NCI-H526 treated with DMSO at 0.1 percent for 48 hours (cell line): ENCODE measurements around the gene PPP2R5D.

Experiments
- DNase-seq: peaks from one replicate; lab custom pipeline; 2025; lab: John Stamatoyannopoulos, UW

Gene PPP2R5D

DNA sequence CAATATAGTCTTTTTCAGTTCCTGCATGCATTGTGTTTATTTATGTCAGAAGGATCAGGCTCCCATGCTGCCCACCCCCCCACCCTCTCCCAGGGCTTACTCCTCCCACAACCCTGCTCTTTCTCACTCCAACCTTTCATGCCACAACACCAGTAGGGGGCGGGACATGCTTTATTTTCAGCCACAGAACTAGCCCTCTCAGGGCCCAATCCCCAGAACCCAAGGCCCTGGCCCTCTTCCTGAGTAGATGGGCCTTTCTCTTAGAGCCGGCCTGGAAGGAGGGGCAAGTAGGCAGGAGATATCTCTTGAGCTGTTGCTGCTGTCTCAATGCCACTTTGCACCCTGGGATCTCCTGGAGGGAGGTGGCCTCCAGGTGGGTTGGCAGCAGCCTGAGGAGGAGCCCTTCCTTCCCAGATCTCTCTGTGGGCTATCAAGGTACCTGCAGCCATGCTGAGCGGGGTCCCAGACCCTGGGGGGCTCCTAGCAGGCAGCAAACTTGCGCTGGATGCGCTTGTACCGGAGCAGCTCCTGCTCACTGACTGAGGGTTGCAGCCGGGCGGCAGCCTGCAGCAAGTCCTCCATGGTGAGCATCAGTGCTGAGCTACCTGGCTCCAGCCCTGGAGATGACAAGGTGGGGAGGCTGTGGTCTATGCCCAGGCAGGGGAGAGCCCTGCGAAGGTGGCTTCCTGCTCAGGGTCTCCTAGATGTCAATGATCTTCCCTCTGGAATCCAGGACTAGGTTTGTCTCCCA, 20.3 kb upstream of the PPP2R5D start:
- peak; percentile 24 for DNase-seq

DNA sequence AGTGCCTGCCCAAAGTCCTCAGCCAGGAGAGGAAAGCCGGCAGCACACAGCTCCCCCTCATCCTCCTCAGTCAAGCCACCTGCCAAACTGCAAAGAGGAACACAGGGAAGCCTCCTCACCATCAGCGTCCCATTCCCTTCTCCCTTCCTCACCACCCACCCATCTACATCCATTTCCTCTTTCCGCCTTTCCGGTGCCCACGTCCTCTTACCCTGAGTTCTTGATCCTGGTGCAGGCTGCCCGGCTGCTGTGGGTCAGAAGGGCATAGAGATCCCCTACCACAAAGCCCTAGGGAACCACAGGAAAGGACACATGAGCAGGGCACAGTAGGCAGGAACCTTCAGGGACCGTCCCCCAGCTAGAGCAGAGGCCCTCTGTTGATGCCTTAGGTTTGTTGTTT, 17.8 kb upstream of the PPP2R5D start:
- no peak for DNase-seq

DNA sequence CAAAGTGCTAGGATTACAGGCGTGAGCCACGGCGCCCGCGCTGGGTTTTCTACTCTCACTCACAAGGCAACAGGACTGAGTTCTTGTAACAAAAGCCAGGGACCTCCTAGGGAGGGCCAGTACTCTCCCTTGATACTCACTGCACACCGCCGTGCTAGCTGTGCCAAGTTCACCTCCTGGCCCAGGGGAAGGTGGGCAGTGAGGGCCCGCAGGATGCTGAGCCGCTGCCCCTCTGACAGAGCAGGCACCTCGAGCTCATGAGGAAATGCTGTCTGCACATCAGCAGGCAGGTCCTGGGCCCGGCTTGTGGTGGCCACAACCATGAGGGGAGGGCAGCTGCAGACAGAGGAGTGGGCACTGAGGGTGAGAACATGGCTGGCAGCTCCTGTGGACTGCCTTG, 17.1 kb upstream of the PPP2R5D start:
- DNase-seq, result no peak

DNA sequence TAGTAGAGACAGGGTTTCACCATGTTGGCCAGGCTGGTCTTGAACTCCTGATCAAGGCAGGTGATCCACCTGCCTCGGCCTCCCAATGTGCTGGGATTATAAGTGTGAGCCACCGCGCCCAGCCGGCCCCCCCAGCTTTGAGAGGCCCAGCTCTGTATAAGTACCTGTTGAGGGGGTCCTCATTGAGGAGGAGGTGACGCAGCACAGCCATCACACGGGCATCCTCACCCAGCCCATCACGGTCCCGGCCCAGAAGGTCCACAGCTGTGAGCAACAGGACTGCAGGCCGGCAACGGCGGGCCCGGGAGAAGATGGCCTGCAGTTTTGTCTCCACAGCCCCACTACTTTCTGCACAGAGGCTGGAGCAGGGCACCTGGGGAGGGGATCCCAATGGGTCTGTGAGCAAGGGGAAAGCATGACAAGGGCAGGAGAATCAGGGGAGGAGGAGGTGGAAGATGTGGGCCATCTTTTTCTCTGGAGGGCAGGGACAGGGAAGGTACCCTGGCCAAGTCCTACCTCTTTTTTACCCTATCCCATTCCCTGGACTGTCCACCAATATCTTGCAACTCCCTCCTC, 16.2 kb upstream of the PPP2R5D start:
- no peak for DNase-seq

DNA sequence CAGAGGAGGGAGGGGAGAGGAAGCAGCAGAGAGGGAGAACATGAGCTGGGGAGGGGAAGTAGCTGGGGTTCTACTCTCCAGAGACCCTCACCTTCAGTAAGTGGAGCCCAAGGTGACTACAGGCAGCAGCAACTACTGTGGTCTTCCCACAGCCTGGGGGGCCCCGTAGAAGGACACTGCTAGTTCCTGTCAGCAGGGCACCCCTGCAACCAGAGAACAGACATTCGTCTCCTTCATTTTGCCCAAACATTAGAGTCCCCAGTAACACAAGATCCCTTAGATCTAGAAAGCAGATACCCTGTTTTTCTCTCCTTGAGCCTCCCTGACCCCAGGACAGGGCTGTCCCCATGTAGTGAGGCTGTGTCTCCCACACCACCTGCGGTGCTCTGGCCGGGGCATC, 15.6 kb upstream of the PPP2R5D start:
- no peak for DNase-seq

DNA sequence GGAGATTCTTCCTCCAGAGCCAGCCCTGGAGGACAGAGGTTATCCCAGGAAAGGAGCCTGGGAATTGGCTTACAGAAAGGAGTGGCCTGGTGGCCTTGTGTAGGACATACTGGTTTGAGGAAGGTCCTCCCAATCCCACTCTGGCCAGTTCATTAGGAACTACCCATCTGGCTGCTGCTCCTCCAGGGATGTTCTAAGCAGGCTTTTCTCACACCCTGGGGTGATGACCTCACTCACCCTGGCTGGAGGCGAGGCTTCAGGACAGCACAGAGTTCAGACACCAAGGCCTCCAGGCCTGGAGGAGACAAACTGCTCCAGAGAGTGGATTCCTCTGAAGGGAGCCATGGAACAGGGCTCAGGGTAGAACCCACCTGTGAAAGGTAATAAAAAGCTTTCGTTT, 14.9 kb upstream of the PPP2R5D start:
- DNase-seq, result no peak

DNA sequence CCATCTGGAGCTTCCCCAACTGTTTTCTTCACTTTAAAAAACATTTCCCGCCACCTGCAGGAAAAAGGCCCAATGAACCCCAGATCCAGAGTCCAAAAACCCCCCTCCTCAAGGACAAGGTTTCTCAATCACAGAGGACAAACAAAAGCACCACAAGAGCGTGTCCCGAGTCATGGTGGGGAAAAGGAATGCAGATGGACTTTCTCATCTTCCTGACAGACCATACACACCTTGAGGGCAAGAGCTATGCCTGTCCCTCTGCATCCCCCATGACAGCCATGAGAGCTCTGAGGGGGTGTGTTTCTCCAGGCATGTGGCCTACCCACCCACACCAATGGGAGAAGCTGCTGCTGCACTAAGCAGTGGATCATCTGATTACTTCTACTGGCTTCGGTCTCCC, 14.4 kb upstream of the PPP2R5D start:
- no peak for DNase-seq

DNA sequence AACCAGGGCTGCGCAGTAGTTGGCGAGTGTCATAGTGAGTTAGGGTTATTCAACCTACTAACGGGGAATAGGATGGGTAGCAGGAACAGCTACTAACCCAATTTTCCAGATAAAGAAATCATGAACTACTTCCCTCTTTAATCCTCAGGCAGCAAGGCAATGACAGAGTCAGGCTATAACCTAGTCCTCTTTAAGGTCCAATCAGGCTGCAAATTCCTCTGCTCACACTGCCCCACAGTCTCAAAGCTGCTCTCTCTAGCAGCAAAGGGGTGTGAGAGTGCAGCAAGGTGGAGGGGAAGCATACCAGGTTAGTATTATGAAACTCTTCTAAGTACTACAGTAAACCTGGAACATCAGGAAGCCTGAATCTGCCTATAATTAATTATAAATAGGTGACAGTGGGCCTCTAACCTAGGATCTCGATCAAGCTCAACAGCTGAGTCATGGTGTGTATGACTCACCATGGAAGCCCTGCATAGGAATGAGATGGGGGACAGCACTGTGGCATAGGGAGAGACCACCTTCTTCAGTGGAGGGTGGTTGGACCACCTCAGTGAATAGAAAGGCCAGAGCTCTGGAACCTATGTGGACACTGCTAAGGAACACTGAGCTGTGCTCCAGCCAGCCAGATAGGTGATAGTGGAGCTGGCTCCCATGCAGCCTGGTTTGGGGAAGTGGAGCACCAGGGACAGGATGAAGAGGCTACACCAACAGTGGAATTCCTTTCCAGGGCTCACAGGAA, 13.3 kb upstream of the PPP2R5D start:
- no peak for DNase-seq

DNA sequence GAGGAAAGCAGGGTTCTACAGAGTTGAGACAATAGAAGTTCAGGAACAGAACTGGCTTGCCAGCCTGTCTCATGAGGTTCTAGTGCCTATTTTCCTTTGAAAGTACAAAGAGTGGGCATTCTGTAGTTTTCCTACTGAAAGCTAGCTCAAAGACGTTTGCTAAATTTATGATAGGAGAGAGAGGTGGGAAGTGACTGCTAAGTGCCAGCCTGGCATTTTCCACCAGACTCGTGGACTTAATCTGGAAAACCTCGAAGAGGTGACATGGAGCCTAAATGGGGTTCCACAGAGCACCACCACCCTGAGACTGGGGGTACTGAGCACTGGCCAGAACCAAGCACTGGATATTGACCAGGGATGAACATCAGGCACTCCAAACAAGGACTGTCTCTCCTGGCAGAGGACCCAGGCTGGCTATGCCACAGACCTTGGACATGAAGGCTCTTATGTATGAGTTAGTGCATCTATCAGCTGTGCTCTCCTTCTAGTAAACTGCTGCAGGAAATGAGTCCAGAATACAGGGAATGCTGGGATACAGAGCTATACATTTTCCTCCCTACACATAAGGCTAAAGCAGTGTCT, 12.5 kb upstream of the PPP2R5D start:
- DNase-seq, result no peak

DNA sequence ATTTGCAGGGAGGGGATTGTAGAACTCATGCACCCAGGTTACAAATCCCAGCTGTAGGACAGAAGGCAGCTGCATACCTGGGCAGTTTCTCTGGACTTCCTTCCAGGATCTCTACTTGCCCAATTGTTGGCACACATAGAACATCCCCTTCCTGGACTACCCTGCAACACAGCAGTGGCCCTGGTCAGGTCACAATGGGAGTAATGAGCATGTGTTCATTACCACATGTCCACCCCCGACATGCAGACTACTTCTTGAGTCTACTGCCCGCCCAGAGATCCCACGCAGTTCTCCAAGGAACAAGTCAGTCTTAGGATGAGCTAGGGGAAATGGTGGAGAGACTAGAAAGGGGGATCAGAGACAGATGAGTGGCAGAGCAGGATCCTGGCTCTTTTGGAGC, 10.4 kb upstream of the PPP2R5D start:
- DNase-seq, result no peak

DNA sequence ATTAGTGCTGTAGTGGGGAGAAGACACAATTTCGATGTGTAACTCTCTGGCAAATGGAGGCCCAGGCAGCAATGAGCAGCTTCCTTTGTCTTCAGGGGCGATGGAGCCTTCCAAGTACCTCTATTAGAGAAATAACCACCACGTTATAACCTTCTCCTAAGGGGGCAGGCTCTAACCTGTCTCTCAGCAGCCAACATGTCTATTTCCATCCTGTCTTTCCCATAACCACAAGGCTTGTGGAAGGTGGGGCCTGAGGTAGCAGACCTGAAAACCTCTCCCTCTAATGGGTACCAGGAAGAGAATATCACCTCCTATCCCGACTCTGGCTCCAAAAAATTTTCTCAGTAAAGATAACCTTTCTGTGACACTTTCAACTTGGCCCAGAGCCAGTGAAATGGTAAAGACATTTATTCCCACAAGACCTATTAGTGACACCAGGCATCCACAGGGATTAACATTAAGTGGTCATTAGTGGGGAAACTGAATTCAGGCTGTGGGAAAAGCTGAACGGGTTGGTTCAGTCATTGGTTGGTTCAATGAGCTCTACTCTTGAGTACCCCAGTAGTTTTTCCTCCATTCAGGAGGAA, 9.4 kb upstream of the PPP2R5D start:
- DNase-seq, result no peak

DNA sequence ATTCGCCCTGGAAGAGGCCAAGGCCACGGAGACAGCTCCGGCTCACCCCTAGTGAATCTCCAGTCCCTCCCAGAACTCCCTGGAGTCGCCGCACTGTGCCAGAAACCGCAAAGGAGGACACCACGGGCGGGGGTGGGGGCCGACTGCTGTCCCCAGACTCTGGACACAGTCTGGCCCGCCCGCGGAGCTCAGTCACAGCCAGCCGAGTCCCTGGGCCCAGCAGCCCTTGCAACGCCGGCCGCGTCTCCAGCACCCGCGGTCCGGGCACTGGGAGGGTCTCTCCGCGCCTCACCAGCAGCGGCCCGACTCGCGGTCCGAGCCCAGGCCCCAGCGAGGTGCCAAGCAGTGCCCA, 5.9 kb upstream of the PPP2R5D start:
- no peak for DNase-seq

DNA sequence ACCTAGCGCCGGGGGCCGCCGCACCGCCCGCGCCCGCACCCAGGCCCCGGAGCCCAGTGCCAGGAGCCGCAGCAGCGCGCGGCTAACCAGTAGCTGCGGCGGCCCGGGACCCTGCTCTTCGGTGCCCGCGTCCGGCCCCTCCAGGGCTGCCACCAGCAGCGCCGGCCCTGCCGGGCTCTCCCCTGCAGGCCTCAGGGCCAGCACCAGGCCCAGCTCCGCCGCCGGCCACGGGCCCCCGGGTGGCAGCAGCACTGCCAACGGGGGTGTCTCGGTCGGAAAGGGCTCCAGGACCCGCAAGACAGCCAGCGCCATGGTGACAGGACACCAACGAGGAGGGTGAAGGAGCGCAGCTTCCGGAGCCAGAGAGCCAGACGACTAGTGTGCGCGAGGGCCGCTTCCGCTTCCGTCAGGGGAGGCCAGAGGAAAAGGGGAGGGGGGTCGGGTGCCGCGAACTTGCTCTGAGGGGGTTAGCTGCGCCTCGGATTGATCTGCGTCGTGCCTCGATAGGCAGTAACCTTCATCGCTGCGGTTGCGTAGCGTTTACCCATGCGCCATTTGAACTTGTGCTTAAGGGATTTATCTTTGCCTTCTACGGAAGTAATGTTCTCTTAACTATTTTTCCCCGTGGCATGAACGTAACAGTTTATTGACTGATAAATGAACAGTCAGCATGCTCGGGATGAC, 5.4 kb upstream of the PPP2R5D start, which contains the start of gene PEX6:
Gene PEX6, minus strand, starts transcription at position 343 of the 684 bp plus-strand sequence. Its CDS starts 31 bp downstream, at position 312.
- DNase-seq, result peak; percentile 80

DNA sequence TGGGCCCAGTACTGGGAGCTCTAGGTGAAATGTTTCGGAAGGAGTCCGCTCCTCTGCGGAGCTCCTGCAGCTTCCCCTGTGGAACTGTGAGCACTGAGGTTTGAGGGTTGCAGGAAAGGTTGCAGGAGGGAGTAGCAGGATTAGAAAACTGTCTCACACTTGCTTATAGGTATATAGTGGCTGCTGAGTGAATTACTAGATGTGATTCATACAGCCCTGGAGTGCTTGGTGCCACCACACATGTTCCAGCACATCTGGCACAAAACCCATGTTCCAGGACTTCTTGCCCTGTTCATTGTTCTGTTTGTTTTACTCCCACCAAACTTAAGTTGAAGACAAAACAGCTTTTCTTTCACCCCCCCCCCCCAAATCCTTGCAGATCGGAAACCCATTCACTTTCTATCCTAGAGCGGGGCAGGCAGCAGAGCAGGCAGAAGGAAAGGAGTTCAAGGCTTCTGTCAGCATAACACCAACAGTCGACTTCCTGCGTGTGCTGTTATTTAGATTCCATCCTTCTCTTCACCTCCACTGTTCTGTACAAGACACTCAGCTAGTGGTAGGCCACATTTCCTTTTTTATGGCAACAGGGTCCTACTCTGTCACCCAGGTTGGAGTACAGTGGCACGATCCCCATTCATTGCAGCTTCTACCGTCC, 4.7 kb upstream of the PPP2R5D start:
- DNase-seq, result no peak

DNA sequence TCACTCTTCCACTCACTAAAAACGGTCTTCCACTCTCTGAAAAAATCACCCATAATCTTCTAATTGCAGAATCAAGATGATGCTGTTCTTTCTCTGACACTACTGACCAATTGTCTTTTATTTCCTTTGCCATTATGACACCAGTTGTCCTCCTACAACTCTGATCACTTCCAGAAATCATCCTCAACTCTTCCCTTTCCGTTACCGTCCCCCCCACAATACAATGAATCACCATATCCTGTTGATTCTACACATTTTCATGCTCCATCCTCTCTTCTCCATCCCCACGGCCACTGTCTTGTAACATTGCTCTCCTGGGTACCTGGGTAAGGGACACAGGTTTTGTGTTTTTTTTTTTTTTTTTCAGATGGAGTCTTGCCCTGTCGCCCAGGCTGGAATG, 2.5 kb upstream of the PPP2R5D start:
- DNase-seq, result no peak

DNA sequence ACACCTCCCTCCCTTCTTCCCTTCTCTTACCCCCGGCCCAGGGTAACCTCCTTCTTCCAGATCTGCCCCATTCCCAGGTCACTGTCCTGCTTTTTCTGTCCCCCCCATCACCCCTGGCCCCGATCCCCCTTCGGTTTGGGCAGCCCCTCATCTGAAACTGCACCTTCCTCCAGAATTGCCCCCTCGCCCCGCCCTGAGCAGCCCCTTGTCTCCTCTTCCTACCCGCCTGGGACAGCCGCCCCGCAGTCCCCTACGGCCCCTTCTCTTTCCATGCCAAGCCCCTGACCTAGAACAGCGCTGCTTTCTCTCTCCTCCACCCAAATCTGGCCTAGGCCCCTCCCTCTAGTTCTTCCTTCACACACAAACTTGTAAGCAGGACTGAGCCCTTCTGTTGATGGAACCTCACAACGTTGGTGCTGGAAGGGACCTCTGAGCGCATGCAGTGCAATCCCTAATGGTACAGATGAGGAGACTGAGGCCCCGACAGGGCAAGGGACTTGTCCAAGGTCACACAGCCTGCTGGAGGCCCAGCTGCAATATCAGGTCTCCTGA, 630 bp downstream of the PPP2R5D start:
- no peak for DNase-seq

DNA sequence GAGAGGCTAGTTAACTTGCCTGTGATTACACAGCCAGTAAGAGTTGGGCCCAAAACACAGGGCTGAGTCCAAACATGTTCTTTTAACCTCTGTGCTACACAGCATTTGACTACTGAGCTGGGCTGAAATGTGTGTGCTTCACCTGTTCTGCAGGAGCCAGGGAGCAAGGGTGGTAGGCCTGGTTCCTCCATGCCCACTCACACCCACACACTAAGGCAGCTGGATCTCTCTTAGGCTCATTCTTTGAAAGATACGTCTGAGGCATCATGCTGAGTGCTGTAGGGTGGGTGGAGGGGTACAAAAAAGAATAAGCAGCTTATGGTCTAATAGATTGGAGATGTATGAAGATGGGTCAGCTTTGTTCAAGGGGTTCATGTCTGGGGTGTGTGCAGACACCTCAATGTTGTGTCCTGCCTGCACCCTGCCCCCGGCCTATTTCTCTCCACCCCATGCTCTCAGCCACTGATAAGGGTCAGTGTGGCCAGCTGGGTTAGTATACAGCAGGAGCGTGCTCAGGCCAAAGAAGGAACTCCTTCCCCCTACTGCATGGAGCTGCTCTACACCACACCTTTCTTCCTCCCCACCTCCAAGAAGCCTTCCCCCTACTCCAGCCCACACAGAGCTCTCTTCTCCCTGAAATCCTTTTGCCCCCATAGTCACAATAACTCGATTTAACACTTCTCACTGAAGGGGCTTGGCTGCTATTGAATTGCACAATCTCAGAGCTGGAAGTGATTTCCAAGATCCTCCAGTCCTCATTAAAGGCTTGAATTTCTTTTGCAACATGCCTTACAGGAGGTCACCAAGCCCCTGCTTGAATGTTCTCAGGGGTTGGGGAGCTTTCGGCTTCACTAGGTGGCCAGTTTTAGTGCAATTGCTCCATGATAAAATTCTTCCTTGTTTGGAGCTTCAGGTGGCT, 3.4 kb downstream of the PPP2R5D start:
- DNase-seq, result no peak

DNA sequence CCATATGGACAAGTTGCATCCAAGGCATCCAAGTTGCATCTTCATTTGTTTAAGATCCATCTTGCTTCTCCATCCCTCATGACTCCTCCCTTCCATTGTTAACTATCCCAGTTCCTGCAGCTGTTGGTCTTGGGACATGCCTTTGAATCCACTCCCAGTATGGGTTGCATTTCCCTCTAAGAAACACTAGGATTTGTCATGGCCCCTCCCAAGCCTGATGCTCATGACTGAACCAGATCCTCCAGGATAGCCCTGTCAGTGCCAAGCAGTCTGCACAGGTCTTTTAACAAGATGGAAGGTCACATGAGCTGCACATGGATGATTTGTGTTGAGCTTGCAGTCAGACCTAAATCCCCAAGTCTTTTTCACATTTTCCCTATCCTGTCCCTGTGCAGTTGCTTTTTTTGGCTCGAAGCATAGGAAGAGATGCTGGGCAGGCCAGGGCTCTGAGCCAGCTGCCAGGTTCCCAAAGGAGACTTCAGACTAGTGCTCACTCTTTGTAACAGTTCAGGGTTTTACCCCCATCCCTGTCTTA, 4.2 kb downstream of the PPP2R5D start:
- no peak for DNase-seq

DNA sequence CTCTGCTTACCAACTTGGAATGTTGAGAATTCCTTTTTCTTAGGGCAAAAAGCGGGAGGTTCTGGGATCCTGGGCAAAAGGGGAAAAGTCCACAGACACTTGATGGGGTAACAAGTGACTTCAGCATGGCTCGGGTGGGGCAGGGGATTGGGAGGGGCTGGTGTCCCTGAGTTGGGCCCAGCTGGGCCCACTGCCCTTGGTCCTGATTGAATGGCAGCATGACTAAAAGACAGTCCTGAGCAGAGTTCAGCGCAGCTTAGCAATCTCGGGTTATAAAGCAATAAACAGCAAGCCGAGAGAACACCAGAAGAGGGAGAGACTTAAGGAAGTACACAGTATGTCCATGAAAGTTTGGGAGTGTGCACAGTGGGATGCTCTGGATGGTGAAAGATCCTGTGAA, 5.6 kb downstream of the PPP2R5D start:
- DNase-seq, result no peak

DNA sequence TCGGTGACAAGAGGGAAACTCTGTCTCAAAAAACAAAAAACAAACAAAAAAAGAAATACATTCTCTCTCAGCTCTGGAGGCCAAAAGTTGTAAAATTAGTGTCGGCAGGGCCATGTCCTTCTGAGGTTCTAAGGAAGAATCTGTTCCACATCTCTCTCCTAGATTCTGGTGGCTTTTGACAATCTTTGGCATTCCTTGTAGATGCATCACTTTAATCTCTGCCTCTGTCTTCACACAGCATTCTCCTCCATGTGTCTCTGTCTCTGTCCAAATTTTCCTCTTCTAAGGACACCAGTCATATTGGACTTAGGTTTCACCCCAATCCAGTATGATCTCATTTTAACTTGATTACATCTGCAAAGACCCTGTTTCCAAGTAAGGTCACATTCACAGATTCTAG, 9.1 kb downstream of the PPP2R5D start:
- DNase-seq, result no peak
